DOHH2 (cell line): ENCODE measurements around the gene STK36.

Experiments
- CTCF ChIP-seq: fragments of 200-600 bp; sonication (generic); IDR thresholded peaks from one replicate; pipeline ENCODE4 v1.5.1; 2014; ENCODE audit warnings: antibody characterized with exemption, mild to moderate bottlenecking, low read depth, low read length; ENCODE audit not compliant: poor library complexity, severe bottlenecking
- EZH2phosphoT487 ChIP-seq: fragments of 200-600 bp; sonication (generic); IDR thresholded peaks from 2 replicates; pipeline ENCODE4 v1.6.1; 2017; ENCODE audit warnings: borderline replicate concordance, mild to moderate bottlenecking, antibody characterized with exemption, low read length, moderate library complexity, mixed read lengths

GRCh38 chr2:218638372-218638771, 33.5 kb upstream of the STK36 start:
- TF ChIP-seq CTCF (no peak), EZH2phosphoT487 (no peak)
